Measurements from ENCODE around the gene KLHL25.

Gene KLHL25

GRCh38 chr15:85711580-85712192 lies 83.0 kb downstream of the KLHL25 start:
- DNase-seq = no peak

- DNase-seq = no peak
Measured at GRCh38 chr15:85710340-85710842, 84.3 kb downstream of the KLHL25 start.

Measured in NCI-H1105 treated with DMSO at 0.1 percent for 48 hours (cell line).